ENCODE data around the gene EIPR1.

GRCh38 chr2:3278521-3279218, 98.9 kb downstream of the EIPR1 start:
- TF ChIP-seq CTCF (IDR thresholded peaks at IDR 0.05; ENCODE audit: insufficient read depth, low read depth, low read length) (no peak), EZH2 (IDR thresholded peaks at IDR 0.05; ENCODE audit: insufficient read depth, low read length) (no peak)
